Panc1 (cell line): ENCODE measurements around the gene GMEB2. TPM values are rescaled to one million over a fixed set of nuclear protein-coding genes. Genes with fewer than 3 reads are reported as not detected.
"Not testable (repeated sequence)": the region's sequence is repeated elsewhere in the genome, so short reads cannot be mapped to it uniquely, and the experiment has no call there.

ENCODE experiments used
- ATAC-seq: fragments of 200-7000 bp; cut with Tn5 transposase; 2 replicates; pipeline ENCODE4 v1.9.1; 2020; ENCODE audit warnings: mild to moderate bottlenecking, moderate library complexity
- BruUV-seq: library from RNA; stranded (reverse); fragments of 400-500 nt; replicated peaks from 2 replicates; lab custom pipeline; 2021; lab: Mats Ljungman, UMichigan
- CTCF ChIA-PET: fragments of 300-600 bp; sonication (Branson Sonifier 250); formaldehyde crosslinking; loops from one replicate; lab custom pipeline; 2022; ENCODE audit warnings: antibody characterized with exemption; lab: Charles Lee
- POLR2A ChIA-PET: fragments of 300-600 bp; sonication (Branson Sonifier 250); formaldehyde crosslinking; loops from one replicate; lab custom pipeline; 2022; ENCODE audit warnings: antibody characterized with exemption; lab: Charles Lee
- DNase-seq: peaks from one replicate; pipeline ENCODE4 v3.0.0-alpha.2; 2010; ENCODE audit warnings: low read depth, low spot score
- H3K27ac ChIP-seq: 2 replicates; pipeline ENCODE4 v1.5.1; 2011; ENCODE audit warnings: mild to moderate bottlenecking, low read length, inconsistent platforms
- H3K27me3 ChIP-seq: fragments of 200-500 bp; sonication (Bioruptor generic); 2 replicates; pipeline ENCODE4 v1.6.0; 2014; ENCODE audit warnings: low read length, inconsistent platforms; ENCODE audit not compliant: control insufficient read depth, insufficient read depth
- H3K36me3 ChIP-seq: fragments of 200-500 bp; sonication (Bioruptor generic); 2 replicates; pipeline ENCODE4 v1.5.1; 2014; ENCODE audit warnings: inconsistent platforms, mild to moderate bottlenecking, low read length, moderate library complexity; ENCODE audit not compliant: control insufficient read depth, insufficient read depth
- H3K4me1 ChIP-seq: 2 replicates; pipeline ENCODE4 v1.5.1; 2011; ENCODE audit warnings: inconsistent platforms, mild to moderate bottlenecking, low read length, moderate library complexity; ENCODE audit not compliant: control insufficient read depth, insufficient read depth
- H3K4me3 ChIP-seq, 2 experiments: 2 replicates each; pipeline ENCODE4 v1.5.1; 2011 to 2012; ENCODE audit warnings: low read depth in 2 of 2, low read length in 2 of 2, mild to moderate bottlenecking in 2 of 2, inconsistent platforms in 1 of 2, moderate library complexity in 1 of 2
- H3K9me3 ChIP-seq: fragments of 200-500 bp; sonication (Bioruptor generic); 2 replicates; pipeline ENCODE4 v1.5.1; 2014; ENCODE audit warnings: low read depth, mild to moderate bottlenecking, inconsistent platforms, low read length, moderate library complexity; ENCODE audit not compliant: control insufficient read depth, insufficient read depth
- CTCF ChIP-seq: fragments of 450-650 bp; IDR thresholded peaks from 2 replicates; pipeline ENCODE4 v1.5.1; 2017; ENCODE audit warnings: mild to moderate bottlenecking
- POLR2AphosphoS5 ChIP-seq: IDR thresholded peaks from 2 replicates; pipeline ENCODE4 v1.6.1; 2012; ENCODE audit warnings: mild to moderate bottlenecking, low read depth, low read length, moderate library complexity
- SIN3A ChIP-seq: IDR thresholded peaks from 2 replicates; pipeline ENCODE4 v1.6.1; 2012; ENCODE audit warnings: low read depth, mild to moderate bottlenecking, low read length, moderate library complexity, borderline replicate concordance; ENCODE audit not compliant: insufficient read depth
- TCF7L2 ChIP-seq: IDR thresholded peaks from 2 replicates; pipeline ENCODE4 v1.6.1; 2011; ENCODE audit warnings: mild to moderate bottlenecking, low read depth, low read length, inconsistent platforms
- in situ Hi-C: cut with HindIII; loops from 2 replicates; pipeline ENCODE4 v1.10.0; 2016; ENCODE audit warnings: low sequenced_read_pairs, low pct_unique_long_range_greater_than_20kb
- intact Hi-C: fragments of 100-400 bp; cut with micrococcal nuclease; formaldehyde crosslinking; loops from one replicate; pipeline ENCODE4 v1.10.0; 2022; ENCODE audit not compliant: unreplicated experiment
- total RNA-seq: library from RNA; stranded (reverse); gene quantifications from one replicate; pipeline ENCODE4 v1.2.1, GENCODE V29; 2021; ENCODE audit not compliant: unreplicated experiment
- TF ChIP-seq, protein P1 (sequence below), 2 experiments: IDR thresholded peaks; 2 replicates each; pipeline ENCODE4 v1.6.1; 2011 to 2012; ENCODE audit warnings: low read depth in 2 of 2, control low read depth in 1 of 2, low read length in 1 of 2, mild to moderate bottlenecking in 1 of 2, moderate library complexity in 1 of 2; ENCODE audit not compliant: insufficient read depth in 1 of 2

The GMEB2 gene
- total RNA-seq, 1 experiment from 2014 or later = 13.1 TPM

- POLR2A ChIA-PET = no interaction called here
Observed at GRCh38 chr20:63602321-63602720, 24.6 kb downstream of the GMEB2 start.

DNA sequence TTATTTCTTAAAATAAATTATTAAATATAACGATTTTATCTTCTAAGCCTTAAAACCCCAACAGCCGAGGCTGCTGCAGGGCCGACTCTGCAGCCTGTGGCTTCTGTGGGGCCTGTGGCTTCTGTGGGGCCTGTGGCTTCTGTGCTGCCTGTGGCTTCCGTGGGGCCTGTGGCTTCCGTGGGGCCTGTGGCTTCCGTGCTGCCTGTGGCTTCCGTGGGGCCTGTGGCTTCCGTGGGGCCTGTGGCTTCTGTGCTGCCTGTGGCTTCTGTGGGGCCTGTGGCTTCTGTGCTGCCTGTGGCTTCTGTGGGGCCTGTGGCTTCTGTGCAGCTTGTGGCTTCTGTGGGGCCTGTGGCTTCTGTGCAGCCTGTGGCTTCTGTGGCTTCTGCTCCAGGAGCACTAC, 25.2 kb downstream of the GMEB2 start:
- in situ Hi-C loops, intact Hi-C loops, H3K27ac ChIP-seq, BruUV-seq, POLR2A ChIA-PET, H3K4me3 ChIP-seq, H3K36me3 ChIP-seq, H3K27me3 ChIP-seq, DNase-seq, ATAC-seq, H3K4me1 ChIP-seq, CTCF ChIA-PET, H3K9me3 ChIP-seq: not testable (repeated sequence)

More at GRCh38 chr20:63602321-63602720, 24.6 kb downstream of the GMEB2 start:
- Histone ChIP-seq H3K4me1 (no peaks in the 10 kb centered on the region), H3K27ac (no peak overlapping the region), H3K9me3 (no peaks in the 10 kb centered on the region), H3K4me3 (no peak overlapping the region), H3K27me3 (no peaks in the 10 kb centered on the region), H3K36me3 (no peaks in the 10 kb centered on the region)
- DNase-seq (no peak), ATAC-seq (no peak)
- TF ChIP-seq CTCF = no peak
- no peak for TF ChIP-seq TCF7L2
- no peak for TF ChIP-seq POLR2AphosphoS5
- no peak for TF ChIP-seq SIN3A
- TF ChIP-seq, protein P1, sequence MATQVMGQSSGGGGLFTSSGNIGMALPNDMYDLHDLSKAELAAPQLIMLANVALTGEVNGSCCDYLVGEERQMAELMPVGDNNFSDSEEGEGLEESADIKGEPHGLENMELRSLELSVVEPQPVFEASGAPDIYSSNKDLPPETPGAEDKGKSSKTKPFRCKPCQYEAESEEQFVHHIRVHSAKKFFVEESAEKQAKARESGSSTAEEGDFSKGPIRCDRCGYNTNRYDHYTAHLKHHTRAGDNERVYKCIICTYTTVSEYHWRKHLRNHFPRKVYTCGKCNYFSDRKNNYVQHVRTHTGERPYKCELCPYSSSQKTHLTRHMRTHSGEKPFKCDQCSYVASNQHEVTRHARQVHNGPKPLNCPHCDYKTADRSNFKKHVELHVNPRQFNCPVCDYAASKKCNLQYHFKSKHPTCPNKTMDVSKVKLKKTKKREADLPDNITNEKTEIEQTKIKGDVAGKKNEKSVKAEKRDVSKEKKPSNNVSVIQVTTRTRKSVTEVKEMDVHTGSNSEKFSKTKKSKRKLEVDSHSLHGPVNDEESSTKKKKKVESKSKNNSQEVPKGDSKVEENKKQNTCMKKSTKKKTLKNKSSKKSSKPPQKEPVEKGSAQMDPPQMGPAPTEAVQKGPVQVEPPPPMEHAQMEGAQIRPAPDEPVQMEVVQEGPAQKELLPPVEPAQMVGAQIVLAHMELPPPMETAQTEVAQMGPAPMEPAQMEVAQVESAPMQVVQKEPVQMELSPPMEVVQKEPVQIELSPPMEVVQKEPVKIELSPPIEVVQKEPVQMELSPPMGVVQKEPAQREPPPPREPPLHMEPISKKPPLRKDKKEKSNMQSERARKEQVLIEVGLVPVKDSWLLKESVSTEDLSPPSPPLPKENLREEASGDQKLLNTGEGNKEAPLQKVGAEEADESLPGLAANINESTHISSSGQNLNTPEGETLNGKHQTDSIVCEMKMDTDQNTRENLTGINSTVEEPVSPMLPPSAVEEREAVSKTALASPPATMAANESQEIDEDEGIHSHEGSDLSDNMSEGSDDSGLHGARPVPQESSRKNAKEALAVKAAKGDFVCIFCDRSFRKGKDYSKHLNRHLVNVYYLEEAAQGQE (IDR thresholded peaks at IDR 0.05; ENCODE audit: insufficient read depth in 1 of 2, low read depth in 2 of 2, low read length in 1 of 2) = no peak
- in situ Hi-C loops (no loop called here), intact Hi-C loops (no loop called here)
- BruUV-seq = no TSS peak
- CTCF ChIA-PET = no interaction called here

DNA sequence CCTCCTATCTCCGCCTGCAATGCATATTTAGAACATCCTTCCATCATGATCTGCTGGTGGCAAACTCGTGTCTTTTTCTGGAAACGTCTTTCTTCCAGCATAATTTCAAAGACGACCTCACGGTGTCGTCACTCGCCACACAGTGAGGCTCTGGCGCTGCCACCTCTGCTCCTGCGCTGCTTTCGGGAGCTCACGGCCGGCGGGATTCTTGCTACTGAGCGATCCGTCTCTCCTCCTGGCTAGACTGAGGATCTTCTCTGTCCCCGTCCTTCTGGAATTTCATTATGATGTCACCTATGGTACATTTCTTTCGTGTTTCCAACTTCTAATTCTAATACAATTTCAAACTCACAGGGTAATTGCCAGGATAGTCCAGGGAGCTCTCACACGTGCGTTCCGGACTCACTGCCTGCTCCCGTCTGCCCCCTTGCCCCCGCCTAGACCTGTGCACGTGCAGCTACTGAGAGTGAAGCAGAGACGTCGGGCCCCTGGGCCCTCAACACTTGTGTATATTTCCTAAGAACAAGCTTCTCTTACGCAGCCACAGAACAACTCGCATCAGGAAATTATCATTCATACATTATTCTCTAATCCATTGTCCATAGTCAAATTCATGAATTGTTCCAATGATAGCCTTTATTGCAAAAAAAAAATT, 27.4 kb downstream of the GMEB2 start:
- intact Hi-C loops (no loop called here), in situ Hi-C loops (loop anchor here (10.0 kb wide), 1 partner anchor 65 kb away; the partner anchor contains the start of gene PTK6)
- Histone ChIP-seq H3K27ac (no peak overlapping the region), H3K27me3 (no peaks in the 10 kb centered on the region), H3K36me3 (no peaks in the 10 kb centered on the region), H3K9me3 (no peaks in the 10 kb centered on the region), H3K4me1 (no peaks in the 10 kb centered on the region), H3K4me3 (no peak overlapping the region)
- POLR2A ChIA-PET = no interaction called here
- ATAC-seq (no peak), DNase-seq (no peak)
- TF ChIP-seq TCF7L2 (no peak), SIN3A (no peak), CTCF (no peak), POLR2AphosphoS5 (no peak)
- TF ChIP-seq, protein P1 (IDR thresholded peaks at IDR 0.05; ENCODE audit: insufficient read depth in 1 of 2, low read depth in 2 of 2, low read length in 1 of 2) = no peak
- CTCF ChIA-PET = interaction anchor here (0.7 kb wide), 1 partner anchor 357 kb away, joined by 3 read pairs; no protein-coding TSS in a partner anchor
- no TSS peak for BruUV-seq
